22Rv1 (cell line): ENCODE measurements around the gene CARD14.

ENCODE experiments used
- CTCF ChIP-seq: fragments of 450-650 bp; IDR thresholded peaks from 2 replicates; pipeline ENCODE4 v1.5.1; 2017; ENCODE audit warnings: mild to moderate bottlenecking
- ZFX ChIP-seq: fragments of 450-650 bp; IDR thresholded peaks from 2 replicates; pipeline ENCODE4 v1.6.1; 2017; ENCODE audit warnings: antibody characterized with exemption, borderline replicate concordance

GRCh38 chr17:80227156-80227555 lies 57.3 kb downstream of the CARD14 start:
- no peak for TF ChIP-seq CTCF
- TF ChIP-seq ZFX: no peak
